GM21360 (cell line): Measurements from ENCODE around the gene TFB1M.
"Not testable (repeated sequence)": the region's sequence is repeated elsewhere in the genome, so short reads cannot be mapped to it uniquely, and the experiment has no call there.

Experiments
- ATAC-seq: cut with Tn5 transposase; IDR thresholded peaks from one replicate; pipeline ENCODE4 v1.9.1; 2021; ENCODE audit warnings: mild to moderate bottlenecking, moderate library complexity; ENCODE audit not compliant: unreplicated experiment

Gene TFB1M

DNA sequence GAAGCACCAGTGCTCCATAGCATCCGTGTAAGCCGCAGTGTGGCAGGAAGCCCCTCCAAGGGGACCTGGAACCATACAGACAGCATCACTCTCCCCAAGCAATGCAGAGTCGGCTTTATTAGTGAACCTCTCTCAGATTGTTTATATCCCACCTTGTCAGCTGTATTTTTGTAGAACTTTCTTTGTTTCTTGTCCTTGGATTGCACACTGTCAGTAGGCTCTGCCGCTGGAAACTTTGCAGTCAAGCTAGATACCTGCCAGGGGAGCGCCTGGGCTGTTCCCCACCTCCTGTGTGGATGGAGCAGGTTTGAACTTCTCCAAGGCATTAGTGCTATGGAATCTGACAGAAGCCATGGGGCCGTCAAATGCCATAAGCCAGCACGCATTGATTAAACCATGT, 69.1 kb downstream of the TFB1M start:
- no peak for ATAC-seq

DNA sequence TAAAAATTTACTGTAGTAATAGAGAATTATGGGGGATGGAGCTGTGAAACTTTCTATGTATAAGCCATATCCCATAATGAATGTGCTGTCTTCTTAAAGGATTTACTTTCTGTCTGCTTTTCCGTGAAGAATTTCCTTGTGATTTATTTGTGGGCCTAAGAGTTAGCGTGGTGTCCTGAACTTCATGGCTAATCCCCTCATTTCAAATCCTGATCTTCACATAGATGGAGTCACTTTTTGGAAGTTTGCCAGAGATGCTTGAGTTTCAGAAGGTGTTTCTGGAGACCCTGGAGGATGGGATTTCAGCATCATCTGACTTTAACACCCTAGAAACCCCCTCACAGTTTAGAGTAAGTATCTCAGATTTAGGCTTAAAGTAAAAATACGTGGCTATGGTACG, 69.8 kb downstream of the TFB1M start:
- ATAC-seq = no peak

DNA sequence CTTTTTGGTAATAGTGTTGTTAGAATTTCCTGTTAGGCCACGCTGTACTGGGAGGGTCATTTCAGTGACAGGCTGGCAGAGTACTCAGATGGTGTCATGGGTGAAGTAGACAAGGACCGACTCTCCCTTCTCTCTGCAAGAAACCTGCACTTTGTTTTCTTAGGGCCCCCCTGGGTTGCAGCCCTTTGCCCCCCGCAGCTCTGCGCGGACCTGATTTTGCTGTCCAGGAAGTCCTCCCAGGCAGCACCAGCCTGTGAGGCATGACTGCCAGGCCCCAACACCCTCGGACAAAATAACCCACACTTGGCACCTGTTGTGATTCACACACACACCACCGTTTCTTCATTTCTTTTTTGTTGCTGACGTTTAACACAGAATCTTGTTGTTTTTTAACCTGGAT, 72.3 kb downstream of the TFB1M start:
- ATAC-seq = no peak

DNA sequence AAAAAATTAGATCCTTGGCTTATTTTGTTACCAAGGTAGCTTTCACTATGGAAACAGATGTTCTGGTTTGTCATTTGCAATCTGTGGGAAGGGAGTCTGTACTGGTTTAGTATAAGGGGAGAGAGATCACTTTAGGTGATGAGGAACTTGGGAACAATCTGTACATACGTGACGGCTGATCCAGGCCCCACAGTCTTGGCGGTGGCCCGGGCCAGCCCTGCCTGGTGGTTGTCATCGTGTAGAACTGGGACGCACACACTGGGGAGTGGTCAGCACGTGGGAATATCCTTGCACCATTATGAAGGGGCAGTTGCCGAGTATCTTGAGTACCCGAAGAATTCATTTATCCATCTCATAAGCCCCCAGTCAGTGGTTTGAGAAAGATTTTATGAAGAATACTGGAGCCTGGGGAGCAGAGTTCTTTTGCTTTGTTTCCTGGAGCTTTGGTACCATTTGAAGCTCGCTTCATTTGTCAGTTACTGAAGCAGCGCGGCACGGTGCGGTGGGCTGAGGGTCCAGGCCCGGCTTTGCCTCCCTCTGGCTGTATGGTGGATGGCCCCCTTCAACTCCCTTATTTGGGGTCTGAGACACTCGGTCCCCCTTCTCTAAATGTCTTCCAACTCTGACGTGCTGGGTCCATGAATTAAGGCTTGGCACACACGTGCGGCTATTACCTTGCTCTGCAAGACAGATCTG, 73.2 kb downstream of the TFB1M start:
- ATAC-seq = no peak

DNA sequence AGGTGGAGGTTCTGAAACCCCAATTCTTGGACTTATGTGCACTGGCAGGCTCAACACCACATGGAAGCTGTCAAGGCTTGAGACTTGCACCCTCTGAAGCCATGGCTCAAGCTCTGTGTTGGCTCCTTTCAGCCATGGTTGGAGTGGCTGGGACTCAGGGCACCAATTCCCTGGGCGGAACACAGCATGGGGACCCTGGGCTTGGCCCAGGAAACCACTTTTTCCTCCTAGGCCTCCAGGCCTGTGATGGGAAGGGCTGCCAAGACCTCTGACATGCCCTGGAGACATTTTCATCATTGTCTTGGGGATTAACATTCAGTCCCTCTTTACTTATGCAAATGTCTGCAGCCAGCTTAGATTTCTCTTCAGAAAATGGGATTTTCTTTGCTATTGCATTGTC, 76.7 kb downstream of the TFB1M start:
- no peak for ATAC-seq

DNA sequence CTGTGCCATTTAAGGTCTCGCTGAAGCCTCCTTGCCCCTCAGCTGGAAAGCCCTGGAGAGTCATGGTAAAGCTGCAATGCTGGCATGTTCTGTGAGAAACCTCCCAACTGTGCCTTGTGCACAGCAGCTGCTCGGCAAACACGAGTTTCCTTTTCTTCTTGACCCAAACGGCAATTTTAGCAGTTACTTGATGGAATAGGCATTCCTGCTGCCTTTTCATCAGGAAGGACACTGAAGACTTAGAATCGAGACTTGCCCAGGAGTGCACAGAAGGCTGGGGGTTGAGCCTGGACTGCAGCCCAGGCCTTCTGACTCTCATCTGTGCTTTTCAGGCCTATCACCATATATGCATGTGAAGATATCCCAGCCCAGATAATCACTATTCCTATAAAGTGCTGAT, 79.2 kb downstream of the TFB1M start:
- no peak for ATAC-seq

DNA sequence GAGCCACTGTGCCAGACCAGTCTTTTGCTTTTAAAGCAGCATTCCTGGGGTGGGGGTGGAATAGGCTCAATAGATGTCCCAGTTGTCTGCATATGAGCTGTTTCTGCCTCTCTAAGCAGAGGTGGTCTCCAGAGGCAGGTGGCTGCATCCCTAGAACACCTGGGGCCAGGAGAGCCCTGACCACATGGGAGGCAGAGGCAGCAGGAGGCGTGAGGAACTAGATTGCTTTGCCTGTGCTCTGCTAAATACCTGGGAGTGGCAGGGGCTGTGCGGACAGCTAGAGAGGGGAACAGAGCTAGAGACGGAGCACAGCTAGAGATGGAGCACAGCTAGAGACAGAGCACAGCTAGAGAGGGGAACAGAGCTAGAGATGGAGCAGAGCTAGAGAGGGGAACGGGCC, 79.6 kb downstream of the TFB1M start:
- no peak for ATAC-seq

DNA sequence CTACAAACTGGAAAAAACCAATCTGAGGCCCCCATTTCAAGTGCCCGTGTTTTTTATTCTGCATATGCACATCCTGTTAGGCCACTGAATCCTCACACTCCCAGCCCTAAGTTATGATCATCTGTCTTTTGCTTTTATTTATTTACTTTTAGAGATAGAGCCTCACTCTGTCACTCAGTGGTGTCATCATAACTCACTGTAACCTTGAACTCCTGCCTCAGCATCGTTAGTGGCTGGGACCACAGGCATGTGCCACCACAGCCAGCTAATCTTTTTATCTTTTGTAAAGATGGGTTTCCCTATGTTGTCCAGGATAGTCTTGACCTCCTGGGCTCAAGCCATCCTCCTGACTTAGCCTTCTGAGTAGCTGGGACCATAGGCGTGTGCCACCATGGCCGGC, 80.1 kb downstream of the TFB1M start:
- no peak for ATAC-seq

DNA sequence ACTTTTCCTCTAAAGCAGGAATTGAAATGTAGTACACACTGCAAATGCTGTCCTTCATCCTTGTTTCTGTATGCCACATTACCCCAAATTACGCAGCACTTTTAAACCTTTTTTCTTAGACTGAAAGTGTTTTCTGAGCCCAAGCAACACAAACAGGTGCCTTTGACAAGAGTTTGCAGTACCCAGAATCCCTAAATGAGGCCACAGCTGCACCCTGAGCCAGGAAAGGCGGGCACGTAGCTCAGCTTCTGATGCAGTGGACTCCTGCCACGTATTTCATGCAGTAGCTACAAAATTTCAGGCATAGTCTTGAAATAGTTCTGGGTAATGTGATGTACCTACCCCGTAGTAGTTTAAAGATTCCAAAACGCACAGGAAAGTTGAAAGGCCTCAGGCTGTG, 81.4 kb downstream of the TFB1M start:
- ATAC-seq = no peak

DNA sequence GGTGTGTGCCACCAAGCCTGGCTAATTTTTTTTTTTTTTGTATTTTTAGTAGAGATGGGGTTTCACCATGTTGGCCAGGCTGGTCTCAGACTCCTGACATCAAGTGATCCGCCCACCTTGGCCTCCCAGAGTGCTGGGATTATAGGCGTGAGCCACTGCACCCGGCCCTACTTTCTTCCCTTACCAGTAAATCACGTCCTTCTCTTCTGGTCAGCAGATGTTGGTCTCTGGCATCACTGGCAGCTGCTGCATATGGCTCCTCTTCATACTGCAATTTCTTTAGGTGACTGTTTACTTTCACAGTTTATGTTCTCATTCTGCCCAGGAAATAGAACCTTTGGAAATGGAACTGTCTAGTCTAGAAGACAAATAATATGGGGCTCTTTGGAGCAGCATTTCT, 83.3 kb downstream of the TFB1M start:
- ATAC-seq = not testable (repeated sequence)

DNA sequence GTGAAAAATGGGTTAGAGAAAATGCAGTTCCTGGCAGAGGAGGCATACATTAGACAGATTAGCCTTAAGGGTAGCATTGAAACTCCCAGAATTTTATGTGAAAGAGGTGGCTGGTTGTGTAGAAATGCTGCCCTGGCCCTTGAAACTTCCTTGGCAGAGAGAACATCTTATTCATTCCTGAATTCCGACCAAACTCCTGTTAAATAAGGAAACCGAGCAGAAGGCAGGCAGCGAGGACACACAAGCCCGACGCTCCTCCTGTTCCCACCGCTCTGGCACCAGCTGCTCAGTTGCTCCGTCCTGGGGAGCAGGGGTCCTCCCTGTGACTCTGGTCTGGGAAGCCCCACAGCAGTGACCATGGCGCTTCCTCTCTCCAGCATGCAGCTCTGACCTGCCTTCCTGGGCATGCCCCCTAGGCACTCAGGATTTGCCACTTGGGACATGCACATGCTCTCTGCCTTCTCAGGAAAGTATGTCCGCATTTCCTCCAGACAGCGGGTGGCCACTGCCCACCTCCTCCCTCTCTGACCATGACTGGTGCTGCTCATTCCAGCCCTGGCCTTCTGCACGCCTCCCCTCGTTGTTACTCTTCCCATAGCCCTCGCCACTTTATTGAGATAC, 85.6 kb downstream of the TFB1M start:
- no peak for ATAC-seq

DNA sequence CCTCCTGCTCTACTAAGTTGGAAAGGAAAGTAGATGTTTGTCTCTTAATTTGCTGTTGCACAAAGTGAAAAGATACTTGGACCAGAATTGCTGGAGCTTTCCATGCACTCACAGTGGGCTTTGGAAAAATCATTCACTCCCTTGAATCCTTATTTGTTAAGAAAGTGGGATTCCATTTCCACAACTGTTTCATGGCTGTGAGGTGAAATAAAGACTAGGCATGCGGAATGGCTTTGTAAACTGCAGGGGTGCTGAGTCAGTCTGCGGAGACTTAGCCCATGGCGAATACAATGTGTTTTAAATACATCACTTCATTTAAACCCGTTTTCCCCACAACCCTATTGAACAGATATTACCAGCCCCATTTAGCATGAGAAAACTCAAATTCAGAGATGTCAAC, 87.2 kb downstream of the TFB1M start:
- no peak for ATAC-seq

DNA sequence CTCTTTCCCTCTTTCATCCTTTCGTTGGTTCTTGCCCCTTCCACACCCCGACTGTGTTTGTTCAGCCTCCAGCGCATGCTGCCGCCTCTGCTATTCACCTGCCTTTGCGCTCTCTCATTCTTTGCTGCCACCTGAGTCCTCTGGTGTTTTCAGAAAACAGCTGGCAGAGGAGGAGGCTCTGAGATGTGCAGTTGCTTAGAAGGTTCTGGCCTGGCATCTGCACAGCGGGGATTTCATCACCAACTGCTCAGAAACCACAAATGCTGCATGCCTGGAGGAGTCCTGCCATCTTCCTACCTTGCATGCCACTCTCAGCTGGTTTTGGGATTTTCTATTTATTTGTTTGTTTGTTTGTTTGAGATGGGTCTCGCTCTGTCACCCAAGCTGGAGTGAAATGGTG, 89.7 kb downstream of the TFB1M start:
- ATAC-seq = no peak

DNA sequence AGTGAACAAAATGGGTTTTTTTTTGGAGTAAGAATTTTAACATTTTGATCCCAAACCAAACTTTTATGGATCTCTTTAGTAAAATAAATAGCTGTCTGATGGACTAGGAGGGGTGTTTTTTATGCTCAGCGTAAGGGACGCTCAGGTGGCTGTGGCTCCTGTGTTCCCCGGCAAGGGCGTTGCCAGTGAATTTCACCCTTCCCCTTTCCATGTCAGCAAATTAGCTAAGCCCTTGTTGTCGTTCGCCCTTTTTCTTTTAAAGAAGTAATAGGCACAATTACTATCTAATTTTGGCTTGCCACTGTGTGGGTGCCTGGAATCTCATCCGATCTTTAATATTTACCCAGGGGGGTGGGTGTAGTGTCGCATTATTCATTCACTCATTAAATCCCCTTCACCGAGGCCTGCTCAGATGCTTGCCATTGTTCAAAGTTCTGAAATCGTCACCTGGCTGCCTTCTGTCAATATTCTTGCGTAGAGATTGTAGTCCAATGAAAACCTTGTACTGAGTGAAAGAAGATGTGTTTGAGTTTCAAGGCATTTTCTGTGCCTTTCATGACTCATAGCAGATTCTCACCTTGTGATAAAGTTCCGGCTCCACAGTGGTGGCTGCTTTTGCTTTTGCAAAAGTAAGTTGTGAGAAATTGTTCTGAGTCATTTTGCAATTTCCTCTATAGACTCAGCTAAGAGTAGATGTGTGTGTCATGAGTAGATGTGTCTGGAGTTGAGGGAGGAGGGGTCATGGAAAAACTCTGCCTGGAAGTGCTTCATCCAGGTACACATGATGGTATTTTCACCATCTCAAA, 90.4 kb downstream of the TFB1M start:
- peak; percentile 98 for ATAC-seq

DNA sequence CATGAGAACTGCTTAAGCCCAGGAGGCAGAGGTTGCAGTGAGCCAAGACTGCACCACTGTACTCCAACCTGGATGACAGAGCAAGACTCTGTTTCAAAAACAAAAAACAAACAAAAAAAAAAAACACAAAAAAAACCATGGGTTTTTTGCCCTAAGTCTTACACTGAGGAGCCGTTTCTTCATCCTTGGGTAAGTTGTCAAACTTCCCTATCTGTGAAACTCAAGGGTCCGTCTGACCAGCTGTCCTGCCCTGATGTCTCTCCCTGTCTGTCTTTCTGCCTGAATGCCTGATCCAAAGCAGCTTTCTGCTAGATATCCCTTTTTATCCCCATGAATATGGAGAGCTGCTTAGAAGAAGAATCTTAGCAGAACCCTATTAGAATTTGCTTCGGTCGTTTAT, 91.8 kb downstream of the TFB1M start:
- ATAC-seq = no peak

DNA sequence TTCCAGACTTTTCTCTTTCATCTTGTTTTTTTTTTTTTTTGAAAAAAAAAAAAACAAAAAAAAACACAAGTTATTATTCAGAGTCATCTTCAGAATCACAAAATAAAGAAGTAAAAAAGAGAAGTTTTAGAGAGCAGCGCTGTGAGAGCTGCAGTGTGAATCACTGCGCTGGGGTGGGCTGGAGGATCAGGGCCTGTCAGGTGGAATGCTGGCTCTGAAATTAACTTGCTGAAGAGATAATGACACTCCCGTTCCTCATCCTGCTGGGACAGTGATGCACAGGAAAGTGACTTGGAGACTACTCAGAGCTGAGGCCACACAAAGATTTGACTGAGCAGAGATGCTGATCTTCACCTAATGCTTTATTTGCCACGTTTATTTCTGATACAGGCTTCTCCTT, 93.2 kb downstream of the TFB1M start:
- no peak for ATAC-seq

DNA sequence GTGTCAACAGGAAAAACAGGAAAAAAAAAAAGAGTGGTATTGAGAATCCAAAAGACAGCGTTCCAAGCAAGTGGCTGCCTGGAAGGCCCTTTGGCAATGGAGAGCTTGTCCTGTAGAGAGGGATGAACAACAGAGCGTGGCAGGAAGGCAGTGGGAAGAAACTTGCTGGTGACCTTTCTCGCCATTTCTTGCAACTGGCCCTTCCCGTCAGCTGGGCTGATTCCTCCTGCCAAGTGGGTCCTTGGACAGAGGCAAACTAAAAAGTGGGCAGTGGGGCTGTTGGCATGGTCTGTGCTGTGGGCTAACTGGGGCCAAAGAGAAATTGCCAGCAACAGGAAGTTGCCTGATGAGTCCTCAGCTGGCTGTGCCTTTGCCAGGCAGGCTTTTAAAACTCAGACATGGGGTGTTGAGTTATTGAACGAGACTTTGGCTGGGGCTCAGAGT, 94.4 kb downstream of the TFB1M start:
- ATAC-seq = no peak

DNA sequence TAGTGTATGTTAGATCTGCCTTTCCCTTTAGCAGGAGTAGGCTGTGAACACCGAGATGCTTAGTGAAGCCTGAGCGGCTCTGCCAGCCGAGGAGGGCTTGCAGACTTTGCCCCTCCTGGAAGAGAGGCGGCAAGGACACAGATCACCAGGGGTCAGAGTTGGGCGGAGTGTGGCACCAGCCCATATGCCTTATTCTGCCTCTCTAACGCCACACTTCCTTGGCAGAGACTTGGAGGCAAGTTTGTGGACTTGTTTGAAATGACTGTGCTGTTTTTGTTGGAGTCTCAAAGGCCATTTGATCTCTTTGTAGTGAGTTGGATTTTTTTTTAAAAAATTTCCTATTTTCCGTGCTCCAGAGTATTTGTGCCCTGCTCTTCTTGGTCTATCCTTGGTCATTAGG, 95.0 kb downstream of the TFB1M start:
- ATAC-seq = no peak

DNA sequence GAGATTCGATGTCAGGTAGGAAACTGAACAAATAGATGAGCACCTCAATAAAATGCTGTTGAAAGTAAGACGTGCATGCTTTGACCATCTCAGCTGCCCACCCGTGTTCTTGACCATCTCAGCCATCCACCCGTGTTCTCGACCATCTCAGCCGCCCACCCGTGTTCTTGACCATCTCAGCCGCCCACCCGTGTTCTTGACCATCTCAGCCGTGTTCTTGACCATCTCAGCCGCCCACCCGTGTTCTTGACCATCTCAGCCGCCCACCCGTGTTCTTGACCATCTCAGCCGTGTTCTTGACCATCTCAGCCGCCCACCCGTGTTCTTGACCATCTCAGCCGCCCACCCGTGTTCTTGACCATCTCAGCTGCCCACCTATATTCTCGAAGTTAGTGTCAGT, 95.6 kb downstream of the TFB1M start:
- not testable (repeated sequence) for ATAC-seq

DNA sequence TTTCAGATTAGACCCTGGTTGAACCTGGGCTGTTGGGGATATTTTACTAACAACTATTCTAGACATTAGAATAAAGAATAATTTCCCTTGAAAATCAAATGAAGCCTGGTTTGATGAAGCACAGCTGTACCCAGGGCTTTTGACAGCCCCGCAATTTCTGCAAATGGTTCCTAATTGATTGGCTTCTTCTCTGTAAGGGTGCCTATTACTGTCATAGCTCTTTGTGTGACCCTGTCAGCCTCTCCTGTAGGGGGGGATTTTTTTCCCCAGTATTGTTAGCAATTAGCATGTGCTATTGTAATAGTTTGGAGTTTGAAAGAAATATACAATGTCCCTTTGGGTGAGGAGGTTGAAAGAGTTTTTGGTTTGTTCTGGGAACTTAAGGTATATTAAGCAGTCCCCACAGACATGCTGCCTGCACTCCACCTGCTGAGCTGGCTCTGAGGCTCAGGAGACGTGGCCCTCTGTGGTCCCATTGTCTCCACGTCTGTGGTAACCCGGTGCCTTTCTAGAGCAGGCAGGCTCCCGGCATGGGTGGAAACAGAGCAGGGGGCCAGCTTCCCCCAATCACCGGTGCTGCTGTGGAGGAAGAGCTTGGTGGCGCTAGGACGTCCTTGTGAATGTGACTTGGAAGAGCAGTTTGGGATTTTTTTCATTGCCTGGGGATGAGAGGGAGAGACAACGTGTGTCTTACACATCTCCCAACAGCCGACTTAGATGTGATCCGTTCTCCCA, 97.8 kb downstream of the TFB1M start:
- ATAC-seq = no peak

DNA sequence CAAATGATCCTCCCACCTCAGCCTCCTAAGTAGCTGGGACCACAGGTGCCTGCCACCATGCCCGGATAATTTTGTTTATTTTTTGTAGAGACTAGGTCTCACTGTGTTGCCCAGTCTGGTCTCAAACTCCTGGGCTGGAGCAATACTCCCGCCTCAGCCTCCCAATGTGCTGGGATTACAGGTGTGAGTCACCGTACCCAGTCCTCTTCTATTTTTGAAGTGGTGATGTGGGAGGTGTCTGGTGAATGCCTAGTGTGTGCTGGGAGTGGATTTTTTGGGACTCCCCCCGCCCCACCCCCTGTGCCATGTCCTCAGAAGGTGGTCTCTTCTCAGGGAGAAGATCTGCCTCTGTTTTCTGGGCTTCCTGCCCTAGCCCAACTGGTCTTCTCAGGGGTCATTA, 98.4 kb downstream of the TFB1M start:
- ATAC-seq = no peak
